ENCODE data around the gene GDAP1L1. TPM values are rescaled to one million over a fixed set of nuclear protein-coding genes. Genes with fewer than 3 reads are reported as not detected.
A peak's percentile ranks its signal among the peaks of the same experiment; 100 is the strongest.
"Not testable (repeated sequence)": the region's sequence is repeated elsewhere in the genome, so short reads cannot be mapped to it uniquely, and the experiment has no call there.

The GDAP1L1 gene
- total RNA-seq, 1 donor from 2014 or later, result not detected

DNA sequence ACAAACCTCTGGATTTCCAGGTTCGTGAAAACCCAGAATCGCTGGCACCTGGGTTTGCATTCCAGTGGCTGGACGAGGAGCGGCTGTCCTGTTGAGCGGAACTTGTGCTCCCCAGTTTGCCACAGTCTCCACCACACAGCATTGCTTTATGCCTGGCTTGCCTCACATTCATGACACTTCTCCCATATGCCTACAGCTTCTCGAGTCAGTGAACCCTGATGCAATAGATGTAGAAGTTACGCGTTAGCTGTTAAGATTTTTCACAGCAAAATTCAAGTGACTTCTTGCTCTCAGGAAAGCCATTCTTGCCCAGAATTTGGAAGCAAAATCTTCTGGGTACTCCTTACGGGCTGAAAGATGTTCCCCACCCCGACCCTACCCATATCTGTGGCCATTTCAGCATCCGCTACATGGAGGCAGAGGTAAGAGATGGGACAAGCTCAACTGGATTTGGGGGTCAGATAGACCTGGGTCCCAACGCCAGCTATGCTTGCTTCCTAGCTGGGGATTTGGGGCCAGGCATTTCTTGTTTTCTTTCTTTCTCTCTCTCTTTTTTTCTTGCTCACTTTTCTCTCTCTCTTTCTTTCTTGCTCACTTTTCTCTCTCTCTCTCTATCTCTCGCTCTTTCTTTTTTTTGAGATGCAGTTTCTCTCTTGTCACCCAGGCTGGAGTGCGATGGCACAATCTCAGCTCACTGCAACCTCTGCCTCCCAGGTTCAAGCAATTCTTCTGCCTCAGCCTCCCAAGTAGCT is 12.4 kb upstream of the GDAP1L1 start:
- TF ChIP-seq, protein P1, sequence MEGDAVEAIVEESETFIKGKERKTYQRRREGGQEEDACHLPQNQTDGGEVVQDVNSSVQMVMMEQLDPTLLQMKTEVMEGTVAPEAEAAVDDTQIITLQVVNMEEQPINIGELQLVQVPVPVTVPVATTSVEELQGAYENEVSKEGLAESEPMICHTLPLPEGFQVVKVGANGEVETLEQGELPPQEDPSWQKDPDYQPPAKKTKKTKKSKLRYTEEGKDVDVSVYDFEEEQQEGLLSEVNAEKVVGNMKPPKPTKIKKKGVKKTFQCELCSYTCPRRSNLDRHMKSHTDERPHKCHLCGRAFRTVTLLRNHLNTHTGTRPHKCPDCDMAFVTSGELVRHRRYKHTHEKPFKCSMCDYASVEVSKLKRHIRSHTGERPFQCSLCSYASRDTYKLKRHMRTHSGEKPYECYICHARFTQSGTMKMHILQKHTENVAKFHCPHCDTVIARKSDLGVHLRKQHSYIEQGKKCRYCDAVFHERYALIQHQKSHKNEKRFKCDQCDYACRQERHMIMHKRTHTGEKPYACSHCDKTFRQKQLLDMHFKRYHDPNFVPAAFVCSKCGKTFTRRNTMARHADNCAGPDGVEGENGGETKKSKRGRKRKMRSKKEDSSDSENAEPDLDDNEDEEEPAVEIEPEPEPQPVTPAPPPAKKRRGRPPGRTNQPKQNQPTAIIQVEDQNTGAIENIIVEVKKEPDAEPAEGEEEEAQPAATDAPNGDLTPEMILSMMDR (IDR thresholded peaks at IDR 0.05; ENCODE audit: insufficient read depth, low read length, severe bottlenecking), result no peak
- Histone ChIP-seq H3K36me3 (ENCODE audit: control insufficient read depth, insufficient read depth, low read length) (no peaks in the 10 kb centered on the region), H3K27me3 (ENCODE audit: control insufficient read depth, insufficient read depth, low read length) (no peaks in the 10 kb centered on the region), H3K4me3 (ENCODE audit: low read depth, low read length) (no peak overlapping the region)
- FAIRE-seq (no peak), DNase-seq (ENCODE audit: low read depth) (no peak)

DNA sequence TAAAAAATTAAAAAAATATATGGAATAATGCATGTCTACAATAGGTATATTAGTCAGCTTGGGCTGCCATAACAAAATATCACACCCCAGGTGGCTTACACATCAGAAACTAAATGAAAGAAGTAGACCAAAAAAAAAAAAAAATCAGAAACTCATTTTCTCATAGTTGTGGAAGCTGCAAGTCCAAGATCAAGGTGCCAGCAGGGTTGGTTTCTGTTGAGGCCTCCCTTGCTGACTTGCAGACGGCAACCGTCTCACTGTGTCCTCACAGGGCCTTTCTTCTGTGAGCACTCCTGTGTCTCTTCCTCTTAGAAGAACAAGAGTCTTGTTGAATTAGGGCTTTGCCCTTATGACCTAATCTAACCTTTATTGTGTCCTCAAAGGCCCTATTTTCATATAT is 11.4 kb upstream of the GDAP1L1 start:
- FAIRE-seq (no peak), DNase-seq (ENCODE audit: low read depth) (no peak)
- Histone ChIP-seq H3K27me3 (ENCODE audit: control insufficient read depth, insufficient read depth, low read length) (no peaks in the 10 kb centered on the region), H3K36me3 (ENCODE audit: control insufficient read depth, insufficient read depth, low read length) (no peaks in the 10 kb centered on the region), H3K4me3 (ENCODE audit: low read depth, low read length) (no peak overlapping the region)
- TF ChIP-seq, protein P1 (IDR thresholded peaks at IDR 0.05; ENCODE audit: insufficient read depth, low read length, severe bottlenecking), result no peak

DNA sequence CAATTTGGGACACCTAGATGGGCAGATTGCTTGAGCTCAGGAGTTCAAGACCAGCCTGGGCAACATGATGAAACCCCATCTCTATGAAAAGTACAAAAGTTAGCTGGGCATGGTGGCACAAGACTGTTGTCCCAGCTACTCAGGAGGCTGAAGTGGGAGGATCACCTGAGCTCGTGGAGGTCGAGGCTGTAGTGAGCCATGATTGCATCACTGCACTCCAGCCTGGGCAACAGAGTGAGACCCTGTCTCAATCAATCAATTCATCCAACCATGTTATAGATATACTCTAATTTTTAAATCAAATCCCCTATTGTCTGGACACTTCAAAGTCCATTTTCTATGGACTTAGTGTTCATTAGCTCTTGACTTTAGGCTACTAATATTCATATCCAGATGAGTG is 10.3 kb upstream of the GDAP1L1 start:
- H3K36me3 ChIP-seq (ENCODE audit: control insufficient read depth, insufficient read depth, low read length); FAIRE-seq; H3K27me3 ChIP-seq (ENCODE audit: control insufficient read depth, insufficient read depth, low read length); DNase-seq (ENCODE audit: low read depth); H3K4me3 ChIP-seq (ENCODE audit: low read depth, low read length): not testable (repeated sequence)

DNA sequence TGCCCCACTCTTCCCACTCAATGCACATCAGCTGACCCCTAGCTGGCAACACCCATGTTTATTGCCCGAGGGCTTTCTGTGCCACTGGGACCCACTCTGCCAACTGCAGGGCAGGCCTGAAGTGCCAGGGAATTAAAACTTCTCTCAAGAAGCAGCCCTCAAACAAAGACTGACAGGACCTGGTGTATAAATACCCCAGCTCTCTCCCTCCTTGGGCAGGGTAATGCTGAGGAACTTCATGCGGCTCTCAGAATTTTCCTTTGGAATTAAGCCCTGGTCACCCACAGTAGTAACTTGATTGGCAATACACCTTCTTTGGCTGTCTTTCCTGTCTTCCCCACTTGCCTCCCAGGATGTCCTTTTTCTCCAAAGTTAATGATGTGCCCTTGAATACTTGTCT is 5.3 kb upstream of the GDAP1L1 start:
- Histone ChIP-seq H3K4me3 (ENCODE audit: low read depth, low read length) (no peak overlapping the region), H3K27me3 (ENCODE audit: control insufficient read depth, insufficient read depth, low read length) (peaks cover 2% of the 10 kb centered on the region), H3K36me3 (ENCODE audit: control insufficient read depth, insufficient read depth, low read length) (no peaks in the 10 kb centered on the region)
- FAIRE-seq, result no peak
- no peak for DNase-seq (ENCODE audit: low read depth)
- TF ChIP-seq, protein P1 (IDR thresholded peaks at IDR 0.05; ENCODE audit: insufficient read depth, low read length, severe bottlenecking), result no peak

DNA sequence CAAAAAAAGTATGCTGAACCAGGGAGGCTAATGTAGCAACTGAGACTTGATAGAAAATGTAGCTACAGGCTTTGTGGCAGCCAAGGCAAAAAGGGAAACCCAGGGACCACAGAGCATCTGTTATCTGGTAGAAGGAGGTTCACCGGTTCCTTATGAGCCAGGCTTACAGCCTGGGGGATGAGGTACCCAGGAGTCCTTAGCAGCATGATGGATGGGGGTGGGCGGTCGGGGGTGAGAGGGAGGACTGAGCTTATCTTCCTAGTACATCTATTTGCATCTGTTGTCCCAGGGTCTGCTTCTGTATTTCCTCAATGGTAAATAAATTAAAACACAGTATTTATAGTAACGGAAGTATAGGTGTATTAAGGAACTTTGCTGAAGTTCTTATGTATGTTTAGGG is 1.1 kb upstream of the GDAP1L1 start:
- FAIRE-seq, result no peak
- DNase-seq (ENCODE audit: low read depth), result no peak
- Histone ChIP-seq H3K36me3 (ENCODE audit: control insufficient read depth, insufficient read depth, low read length) (no peaks in the 10 kb centered on the region), H3K4me3 (ENCODE audit: low read depth, low read length) (no peak overlapping the region), H3K27me3 (ENCODE audit: control insufficient read depth, insufficient read depth, low read length) (peaks cover 9% of the 10 kb centered on the region)
- TF ChIP-seq, protein P1 (IDR thresholded peaks at IDR 0.05; ENCODE audit: insufficient read depth, low read length, severe bottlenecking), result no peak

DNA sequence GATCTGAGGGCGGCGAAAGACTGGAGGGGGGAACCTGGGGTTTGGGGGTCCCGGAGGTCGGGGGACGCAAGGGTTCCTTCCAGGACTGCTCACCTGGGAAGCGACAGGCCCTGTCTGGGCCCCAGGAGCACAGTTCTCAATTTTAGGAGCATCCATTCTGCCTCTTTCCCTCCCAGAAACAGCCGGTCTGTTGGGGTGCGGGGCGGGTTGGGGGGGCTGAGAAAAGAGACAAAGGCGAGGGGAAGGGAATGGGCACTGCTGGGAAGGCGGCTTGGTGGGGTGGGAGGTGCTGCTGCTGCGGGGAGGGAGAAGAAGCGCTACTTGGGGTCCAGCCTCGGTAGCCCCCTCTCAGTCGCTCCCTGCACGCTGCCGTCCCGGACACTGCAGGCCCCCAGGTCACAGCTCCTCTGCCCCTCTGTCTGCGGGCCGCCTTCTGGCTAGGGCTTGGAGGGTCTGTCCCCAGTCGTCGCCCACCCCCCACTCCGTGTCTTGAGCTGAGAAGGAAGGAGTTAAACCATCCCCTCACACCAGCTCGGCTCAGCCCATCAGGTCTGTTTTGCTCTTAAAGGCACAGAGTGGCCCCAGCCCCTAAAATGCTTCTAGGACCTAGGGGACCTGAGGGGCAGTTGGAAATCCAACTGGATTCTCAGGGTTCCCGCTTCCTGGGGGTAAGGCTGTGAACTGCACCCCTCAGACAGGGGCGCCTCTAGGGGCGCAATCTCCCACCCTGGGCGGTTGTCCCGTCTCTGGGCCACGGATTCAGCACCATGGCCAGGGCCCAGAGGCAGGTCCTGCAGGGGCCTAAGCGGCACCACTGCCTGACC is 690 bp downstream of the GDAP1L1 start:
- TF ChIP-seq, protein P1 (IDR thresholded peaks at IDR 0.05; ENCODE audit: insufficient read depth, low read length, severe bottlenecking), result peak; percentile 19
- no peaks in the 10 kb centered on the region for H3K36me3 ChIP-seq (ENCODE audit: control insufficient read depth, insufficient read depth, low read length)
- no peak overlapping the region for H3K4me3 ChIP-seq (ENCODE audit: low read depth, low read length)
- FAIRE-seq (no peak), DNase-seq (ENCODE audit: low read depth) (peak; percentile 3)
- peaks cover 9% of the 10 kb centered on the region for H3K27me3 ChIP-seq (ENCODE audit: control insufficient read depth, insufficient read depth, low read length)

All from bronchial epithelial cell (primary cell).